DND-41 (cell line): Measurements from ENCODE around the gene RNF144A.

Experiments used
- ATAC-seq: fragments of 200-7000 bp; cut with Tn5 transposase; 3 replicates; pipeline ENCODE4 v1.9.1; 2021; ENCODE audit warnings: low read depth; ENCODE audit not compliant: insufficient read depth
- DNase-seq: peaks from one replicate; pipeline ENCODE4 v3.0.0-alpha.2; 2020
- H2AFZ ChIP-seq: 2 replicates; pipeline ENCODE4 v1.6.0; 2012; ENCODE audit warnings: low read depth, low read length
- H3K27ac ChIP-seq: 2 replicates; pipeline ENCODE4 v1.5.1; 2012; ENCODE audit warnings: low read length, inconsistent platforms
- H3K27me3 ChIP-seq: fragments of 200-600 bp; sonication (generic); 2 replicates; pipeline ENCODE4 v1.6.0; 2012; ENCODE audit warnings: low read length, mild to moderate bottlenecking, inconsistent platforms; ENCODE audit not compliant: insufficient read depth, poor library complexity
- H3K36me3 ChIP-seq: 2 replicates; pipeline ENCODE4 v1.5.1; 2012; ENCODE audit warnings: low read length, inconsistent platforms; ENCODE audit not compliant: insufficient read depth
- H3K4me1 ChIP-seq: 2 replicates; pipeline ENCODE4 v1.5.1; 2012; ENCODE audit warnings: mild to moderate bottlenecking, low read length; ENCODE audit not compliant: insufficient read depth
- H3K4me2 ChIP-seq: 2 replicates; pipeline ENCODE4 v1.6.0; 2012; ENCODE audit warnings: mild to moderate bottlenecking, moderate library complexity, low read length, inconsistent platforms; ENCODE audit not compliant: insufficient read depth
- H3K4me3 ChIP-seq, 2 experiments: fragments of 200-600 bp in 1 of 2; shearing (Covaris generic) in 1 of 2; 2 replicates each; pipeline ENCODE4 v1.5.1; 2012 to 2016; ENCODE audit warnings: inconsistent platforms in 2 of 2, low read length in 2 of 2, mild to moderate bottlenecking in 2 of 2, low read depth in 1 of 2, moderate library complexity in 1 of 2
- H3K79me2 ChIP-seq: 2 replicates; pipeline ENCODE4 v1.6.0; 2012; ENCODE audit warnings: low read length, inconsistent platforms; ENCODE audit not compliant: insufficient read depth
- H3K9ac ChIP-seq: 2 replicates; pipeline ENCODE4 v1.6.0; 2012; ENCODE audit warnings: low read depth, mild to moderate bottlenecking, inconsistent platforms, low read length, moderate library complexity
- H3K9me3 ChIP-seq: 2 replicates; pipeline ENCODE4 v1.5.1; 2012; ENCODE audit warnings: low read length, moderate library complexity, mild to moderate bottlenecking, inconsistent platforms; ENCODE audit not compliant: insufficient read depth, severe bottlenecking
- H4K20me1 ChIP-seq: 2 replicates; pipeline ENCODE4 v1.6.0; 2012; ENCODE audit warnings: low read length; ENCODE audit not compliant: insufficient read depth
- EZH2 ChIP-seq: IDR thresholded peaks from 3 replicates; pipeline ENCODE4 v1.6.1; 2012; ENCODE audit warnings: borderline replicate concordance, low read depth, mild to moderate bottlenecking, moderate library complexity, low read length, inconsistent platforms; ENCODE audit not compliant: severe bottlenecking
- TF ChIP-seq, protein P1 (sequence below): IDR thresholded peaks from 2 replicates; pipeline ENCODE4 v1.5.1; 2012; ENCODE audit warnings: borderline replicate concordance, low read length, moderate library complexity, mild to moderate bottlenecking; ENCODE audit not compliant: poor library complexity, severe bottlenecking; ENCODE audit errors: extremely low read depth

RNF144A gene

DNA sequence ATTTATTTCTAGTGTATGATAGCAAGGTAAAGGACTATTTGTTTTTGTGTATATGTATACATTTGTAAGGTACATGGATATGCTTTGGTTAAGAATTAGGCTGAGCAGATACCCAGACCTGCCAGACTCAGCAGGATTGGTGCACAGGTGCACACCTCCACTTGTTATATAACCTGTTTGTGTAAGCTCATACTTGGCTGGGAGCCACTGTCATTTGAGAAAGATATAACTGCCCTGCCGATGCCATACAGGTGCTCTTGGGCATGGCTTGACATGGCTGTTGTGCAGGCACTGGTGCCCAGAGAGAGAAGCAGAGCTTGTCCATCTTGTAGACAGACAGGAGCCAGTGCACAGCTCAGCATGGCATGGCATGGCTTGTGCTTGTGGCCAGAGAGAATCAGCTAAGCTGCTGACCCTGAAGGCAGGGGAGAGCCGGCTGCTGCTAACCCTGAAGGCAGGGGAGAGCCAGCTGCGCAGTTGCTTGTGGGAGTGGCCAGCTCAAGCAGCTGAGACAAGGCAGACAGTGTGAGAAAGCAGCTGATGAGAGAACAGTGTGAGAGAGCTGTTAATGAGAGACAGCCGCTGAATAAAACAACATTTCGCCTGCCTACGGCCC lies 136.5 kb downstream of the RNF144A start:
- ATAC-seq (no peak), DNase-seq (no peak)
- H2AFZ ChIP-seq: no peak overlapping the region
- H3K4me2 ChIP-seq: no peak overlapping the region
- TF ChIP-seq, protein P1, sequence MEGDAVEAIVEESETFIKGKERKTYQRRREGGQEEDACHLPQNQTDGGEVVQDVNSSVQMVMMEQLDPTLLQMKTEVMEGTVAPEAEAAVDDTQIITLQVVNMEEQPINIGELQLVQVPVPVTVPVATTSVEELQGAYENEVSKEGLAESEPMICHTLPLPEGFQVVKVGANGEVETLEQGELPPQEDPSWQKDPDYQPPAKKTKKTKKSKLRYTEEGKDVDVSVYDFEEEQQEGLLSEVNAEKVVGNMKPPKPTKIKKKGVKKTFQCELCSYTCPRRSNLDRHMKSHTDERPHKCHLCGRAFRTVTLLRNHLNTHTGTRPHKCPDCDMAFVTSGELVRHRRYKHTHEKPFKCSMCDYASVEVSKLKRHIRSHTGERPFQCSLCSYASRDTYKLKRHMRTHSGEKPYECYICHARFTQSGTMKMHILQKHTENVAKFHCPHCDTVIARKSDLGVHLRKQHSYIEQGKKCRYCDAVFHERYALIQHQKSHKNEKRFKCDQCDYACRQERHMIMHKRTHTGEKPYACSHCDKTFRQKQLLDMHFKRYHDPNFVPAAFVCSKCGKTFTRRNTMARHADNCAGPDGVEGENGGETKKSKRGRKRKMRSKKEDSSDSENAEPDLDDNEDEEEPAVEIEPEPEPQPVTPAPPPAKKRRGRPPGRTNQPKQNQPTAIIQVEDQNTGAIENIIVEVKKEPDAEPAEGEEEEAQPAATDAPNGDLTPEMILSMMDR: no peak
- TF ChIP-seq EZH2: no peak
- H3K4me1 ChIP-seq: peaks cover 44% of the 10 kb centered on the region
- no peak overlapping the region for H3K9ac ChIP-seq
- H3K27ac ChIP-seq: no peak overlapping the region
- no peak overlapping the region for H3K4me3 ChIP-seq
- no peaks in the 10 kb centered on the region for H4K20me1 ChIP-seq
- peaks cover 19% of the 10 kb centered on the region; the same call in 1 of the 2 replicates for H3K36me3 ChIP-seq
- H3K9me3 ChIP-seq: no peaks in the 10 kb centered on the region
- H3K79me2 ChIP-seq: no peaks in the 10 kb centered on the region
- no peaks in the 10 kb centered on the region for H3K27me3 ChIP-seq

DNA sequence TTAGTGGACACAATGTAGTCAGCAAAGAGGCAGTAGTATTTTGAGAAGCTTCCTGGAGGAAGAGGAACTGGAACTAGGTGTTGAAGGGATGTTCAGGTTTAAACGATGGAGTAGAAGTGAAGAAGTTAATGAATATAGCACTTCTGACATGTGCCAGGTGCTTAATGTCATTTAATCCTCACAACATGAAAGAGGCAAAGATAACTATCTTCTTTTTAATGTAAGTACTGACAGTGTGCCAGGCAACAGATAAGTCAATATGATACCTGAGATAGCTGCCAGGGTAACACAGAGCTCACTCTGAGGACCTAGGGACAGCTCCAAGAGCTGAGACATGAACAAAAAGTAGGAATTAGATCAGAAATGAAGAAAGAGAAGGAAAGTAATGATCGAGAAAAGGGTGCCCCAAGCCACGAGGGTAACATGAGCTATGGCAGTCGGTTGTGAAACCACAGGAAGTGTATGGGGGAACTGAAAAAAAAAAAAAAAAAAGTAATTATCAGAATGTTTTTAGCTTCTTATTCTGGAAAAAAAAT lies 140.7 kb downstream of the RNF144A start:
- Histone ChIP-seq H3K79me2 (no peaks in the 10 kb centered on the region), H3K9me3 (no peaks in the 10 kb centered on the region), H3K27ac (peak overlapping the region; percentile 93), H3K36me3 (peaks cover 13% of the 10 kb centered on the region), H3K9ac (peak overlapping the region; percentile 42), H3K4me1 (peaks cover 52% of the 10 kb centered on the region), H3K4me2 (peak overlapping the region; percentile 64), H4K20me1 (no peaks in the 10 kb centered on the region), H2AFZ (peak overlapping the region; percentile 61; the same call in 1 of the 2 replicates), H3K4me3 (peak overlapping the region in 1 of 2 experiments; percentile 41; a peak in 2 of 4 replicates), H3K27me3 (no peaks in the 10 kb centered on the region)
- ATAC-seq (peak; percentile 79), DNase-seq (peak; percentile 62)
- no peak for TF ChIP-seq EZH2
- TF ChIP-seq, protein P1: no peak

DNA sequence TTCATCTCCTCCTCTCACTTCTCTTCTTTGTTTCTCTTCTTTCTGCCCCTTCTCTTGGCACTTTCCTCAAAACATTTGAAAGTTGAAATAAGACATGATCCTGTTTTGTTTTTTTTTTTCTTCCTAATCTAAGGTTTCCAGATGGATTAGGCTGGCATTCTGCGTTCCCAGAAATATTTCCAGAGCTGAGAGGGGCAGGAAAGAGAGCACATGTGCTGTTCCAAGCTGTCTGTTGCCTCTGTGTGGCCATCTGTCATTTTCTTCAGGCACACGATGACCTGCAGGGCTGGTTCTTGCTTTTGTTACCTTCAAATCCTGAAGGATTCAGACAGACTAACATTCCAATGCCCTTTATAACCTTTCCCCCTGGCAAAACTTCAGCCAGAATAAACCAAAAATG lies 142.9 kb downstream of the RNF144A start:
- H2AFZ ChIP-seq: no peak overlapping the region
- DNase-seq: no peak
- TF ChIP-seq, protein P1: no peak
- no peak for TF ChIP-seq EZH2
- peaks cover 44% of the 10 kb centered on the region for H3K4me1 ChIP-seq
- H3K27me3 ChIP-seq: no peaks in the 10 kb centered on the region
- H3K79me2 ChIP-seq: no peaks in the 10 kb centered on the region
- no peaks in the 10 kb centered on the region for H4K20me1 ChIP-seq
- no peak overlapping the region for H3K9ac ChIP-seq
- peaks cover 22% of the 10 kb centered on the region for H3K36me3 ChIP-seq
- ATAC-seq: no peak
- peaks cover 4% of the 10 kb centered on the region for H3K9me3 ChIP-seq
- H3K27ac ChIP-seq: no peak overlapping the region
- no peak overlapping the region for H3K4me2 ChIP-seq
- no peak overlapping the region for H3K4me3 ChIP-seq
